Upper lobe of left lung (tissue), 4 donors: ENCODE data around the gene CUBN.

Experiments used
- EP300 ChIP-seq, 4 donors: sonication (generic); formaldehyde crosslinking; IDR thresholded peaks; one replicate each; pipeline ENCODE4 v1.5.1; 2017; ENCODE audit warnings: antibody characterized with exemption in 4 of 4, control low read depth in 2 of 4
- POLR2A ChIP-seq, 4 donors: fragments of 450-650 bp; IDR thresholded peaks; one replicate each; pipeline ENCODE4 v1.5.1; 2016 to 2017; ENCODE audit warnings: antibody characterized with exemption in 4 of 4, mild to moderate bottlenecking in 2 of 4
- POLR2AphosphoS5 ChIP-seq, 2 donors: sonication (generic); formaldehyde crosslinking; IDR thresholded peaks; one replicate each; pipeline ENCODE4 v1.5.1; 2017; ENCODE audit warnings: antibody characterized with exemption in 2 of 2
- TF ChIP-seq, protein P1 (sequence below), 6 experiments: fragments of 450-650 bp in 4 of 6; fragments of 200-600 bp in 2 of 6; sonication (generic) in 2 of 6; IDR thresholded peaks; one replicate each; pipeline ENCODE4 v1.5.1; 2016 to 2019; ENCODE audit warnings: antibody characterized with exemption in 6 of 6

DNA sequence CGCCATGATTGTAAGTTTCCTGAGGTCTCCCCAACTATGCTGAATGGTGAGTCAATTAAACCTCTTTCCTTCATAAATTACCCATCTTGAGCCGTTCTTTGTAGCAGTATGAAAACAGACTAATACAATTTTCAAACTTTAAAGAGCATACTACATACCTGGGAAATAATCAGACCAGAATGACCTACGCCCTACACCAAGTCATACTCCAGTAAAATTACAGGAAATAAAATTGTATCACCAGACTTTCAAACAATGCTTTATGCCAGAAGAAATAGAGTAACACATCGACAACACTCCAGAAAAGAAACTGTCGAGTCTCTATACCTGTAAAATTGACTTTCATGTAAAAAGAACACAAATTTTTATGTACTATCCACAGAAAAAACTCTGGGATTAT lies 331.0 kb downstream of the CUBN start:
- TF ChIP-seq POLR2AphosphoS5 (IDR thresholded peaks at IDR 0.05) (no peak), EP300 (IDR thresholded peaks at IDR 0.05) (no peak), POLR2A (IDR thresholded peaks at IDR 0.05) (no peak)
- TF ChIP-seq, protein P1, sequence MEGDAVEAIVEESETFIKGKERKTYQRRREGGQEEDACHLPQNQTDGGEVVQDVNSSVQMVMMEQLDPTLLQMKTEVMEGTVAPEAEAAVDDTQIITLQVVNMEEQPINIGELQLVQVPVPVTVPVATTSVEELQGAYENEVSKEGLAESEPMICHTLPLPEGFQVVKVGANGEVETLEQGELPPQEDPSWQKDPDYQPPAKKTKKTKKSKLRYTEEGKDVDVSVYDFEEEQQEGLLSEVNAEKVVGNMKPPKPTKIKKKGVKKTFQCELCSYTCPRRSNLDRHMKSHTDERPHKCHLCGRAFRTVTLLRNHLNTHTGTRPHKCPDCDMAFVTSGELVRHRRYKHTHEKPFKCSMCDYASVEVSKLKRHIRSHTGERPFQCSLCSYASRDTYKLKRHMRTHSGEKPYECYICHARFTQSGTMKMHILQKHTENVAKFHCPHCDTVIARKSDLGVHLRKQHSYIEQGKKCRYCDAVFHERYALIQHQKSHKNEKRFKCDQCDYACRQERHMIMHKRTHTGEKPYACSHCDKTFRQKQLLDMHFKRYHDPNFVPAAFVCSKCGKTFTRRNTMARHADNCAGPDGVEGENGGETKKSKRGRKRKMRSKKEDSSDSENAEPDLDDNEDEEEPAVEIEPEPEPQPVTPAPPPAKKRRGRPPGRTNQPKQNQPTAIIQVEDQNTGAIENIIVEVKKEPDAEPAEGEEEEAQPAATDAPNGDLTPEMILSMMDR (IDR thresholded peaks at IDR 0.05): no peak
